GM18951 (cell line): Measurements from ENCODE around the gene GCN1.

Experiments
- POLR2A ChIP-seq: IDR thresholded peaks from 4 replicates; pipeline ENCODE4 v1.6.1; 2011; ENCODE audit warnings: mild to moderate bottlenecking; ENCODE audit not compliant: insufficient read length, insufficient read depth; ENCODE audit errors: extremely low read depth
- in situ Hi-C: fragments of 300-500 bp; cut with MboI; formaldehyde crosslinking; loops from one replicate; pipeline ENCODE4 v1.12.0; 2022; ENCODE audit warnings: low sequenced_read_pairs, mixed read lengths, inconsistent platforms; ENCODE audit not compliant: unreplicated experiment

Gene GCN1

DNA sequence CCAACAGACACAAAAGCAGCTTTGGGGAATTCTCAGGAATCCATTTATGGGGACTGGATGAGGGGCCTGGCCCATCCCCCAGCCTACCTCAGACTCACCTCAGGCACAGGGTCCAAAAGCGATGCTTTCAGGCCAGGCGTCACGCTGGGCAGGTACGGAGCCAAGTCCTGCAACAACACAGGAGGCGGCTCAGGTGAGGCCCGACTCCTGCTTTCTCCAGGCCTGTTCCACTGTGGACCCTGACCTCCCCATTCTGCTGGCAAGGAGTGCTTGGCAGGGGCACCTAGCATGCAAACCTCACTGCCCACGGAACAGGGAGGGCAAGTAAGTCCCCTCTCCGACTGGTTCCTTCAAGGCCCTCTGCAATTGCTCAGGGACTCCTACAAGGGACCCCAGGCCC lies 49.4 kb downstream of the GCN1 start:
- in situ Hi-C loops: no loop called here
- TF ChIP-seq POLR2A: no peak

- TF ChIP-seq POLR2A: no peak
- in situ Hi-C loops: no loop called here
These were observed 50.3 kb downstream of the GCN1 start for GRCh38 chr12:120144215-120144614.

- in situ Hi-C loops: no loop called here
- TF ChIP-seq POLR2A: no peak
These were observed 52.2 kb downstream of the GCN1 start for GRCh38 chr12:120142231-120142877.

- in situ Hi-C loops: no loop called here
- no peak for TF ChIP-seq POLR2A
These were observed 53.2 kb downstream of the GCN1 start for GRCh38 chr12:120141336-120141735.

- in situ Hi-C loops: no loop called here
- TF ChIP-seq POLR2A: no peak
These were observed 53.9 kb downstream of the GCN1 start for GRCh38 chr12:120140603-120141002.

- in situ Hi-C loops: no loop called here
- no peak for TF ChIP-seq POLR2A
These were observed 54.6 kb downstream of the GCN1 start for GRCh38 chr12:120139958-120140357.

- in situ Hi-C loops: no loop called here
These were observed 56.1 kb downstream of the GCN1 start for GRCh38 chr12:120138366-120138765.

DNA sequence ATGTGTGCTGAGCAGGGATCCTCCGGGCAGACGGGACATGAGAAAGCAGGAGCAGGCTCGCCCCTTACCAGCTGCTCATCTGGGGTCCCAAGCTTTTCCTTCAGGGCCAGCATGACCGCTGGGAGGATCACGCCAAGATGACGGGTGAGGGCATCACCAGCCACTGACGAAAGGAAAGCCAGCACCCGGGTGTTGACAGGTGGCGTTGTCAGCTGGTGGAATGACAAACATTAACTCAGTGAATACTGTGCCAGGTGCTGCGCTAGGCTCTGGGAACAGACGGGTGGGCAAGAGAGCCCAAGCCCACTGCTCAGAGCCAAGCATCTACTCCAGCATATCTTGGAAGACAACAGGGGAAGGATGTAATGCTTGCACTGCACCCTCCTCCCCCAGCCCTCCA lies 56.7 kb downstream of the GCN1 start:
- in situ Hi-C loops: no loop called here
- no peak for TF ChIP-seq POLR2A

More at GRCh38 chr12:120138366-120138765, 56.1 kb downstream of the GCN1 start:
- no peak for TF ChIP-seq POLR2A

- no peak for TF ChIP-seq POLR2A
- in situ Hi-C loops: no loop called here
These were observed 58.3 kb downstream of the GCN1 start for GRCh38 chr12:120136093-120136770.

DNA sequence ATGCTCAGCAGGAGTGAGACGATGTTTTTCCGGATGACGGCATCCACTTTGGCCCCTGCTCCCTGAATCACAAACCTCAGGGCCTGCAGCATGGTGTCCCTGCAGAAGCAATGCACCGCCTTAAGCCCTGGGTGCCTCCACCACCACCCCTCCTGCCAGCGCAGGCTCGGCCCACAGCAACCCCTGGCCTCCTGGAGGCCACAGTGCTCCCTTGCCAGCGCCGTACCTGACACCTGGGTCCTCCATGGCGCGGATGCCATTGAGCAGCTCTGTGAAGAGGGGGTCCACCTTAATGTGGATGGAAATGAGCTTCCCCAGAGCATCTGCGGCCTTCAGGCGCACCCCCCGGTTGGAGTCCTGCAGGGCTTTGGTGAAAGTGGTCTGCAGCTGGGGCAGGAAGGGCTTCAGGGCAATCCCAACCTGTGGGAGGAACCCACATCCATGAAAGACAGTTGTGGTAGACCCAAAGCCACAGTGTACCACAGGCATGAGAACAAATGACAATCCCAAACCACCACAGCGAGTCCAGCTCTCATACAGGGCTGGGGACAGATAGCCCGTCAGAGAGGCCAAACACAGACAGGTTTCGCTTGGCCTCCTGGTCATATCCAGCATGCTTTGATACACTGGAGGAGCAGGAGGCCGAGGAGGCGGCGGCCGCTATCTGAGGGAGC lies 60.1 kb downstream of the GCN1 start:
- in situ Hi-C loops: no loop called here
- no peak for TF ChIP-seq POLR2A

GRCh38 chr12:120132863-120133385 lies 61.6 kb downstream of the GCN1 start:
- in situ Hi-C loops: no loop called here

GRCh38 chr12:120132054-120132836 lies 62.3 kb downstream of the GCN1 start:
- TF ChIP-seq POLR2A: peak; percentile 19
- in situ Hi-C loops: no loop called here

More at GRCh38 chr12:120132863-120133385, 61.6 kb downstream of the GCN1 start:
- TF ChIP-seq POLR2A: peak; percentile 50

GRCh38 chr12:120131116-120131515 lies 63.4 kb downstream of the GCN1 start:
- in situ Hi-C loops: no loop called here

DNA sequence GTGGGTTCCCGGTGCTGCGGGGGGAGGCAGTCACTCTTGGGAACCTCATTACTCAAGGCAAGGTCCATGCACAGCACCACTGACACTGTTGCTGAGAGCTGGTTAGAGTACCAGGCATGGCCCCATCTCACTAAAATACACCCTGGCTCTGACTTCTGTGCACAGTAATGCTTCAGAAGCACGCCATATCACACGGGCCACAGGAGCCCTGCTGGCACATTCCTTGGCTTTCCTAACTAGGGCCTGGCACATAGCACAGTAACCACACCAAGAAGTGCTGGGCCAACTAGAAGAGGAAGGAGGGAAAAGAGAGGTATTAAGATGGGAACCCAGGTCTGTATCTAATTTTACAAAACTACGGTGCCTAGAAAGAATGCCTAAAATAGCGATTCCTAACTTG lies 64.5 kb downstream of the GCN1 start:
- TF ChIP-seq POLR2A: no peak
- in situ Hi-C loops: no loop called here

More at GRCh38 chr12:120131116-120131515, 63.4 kb downstream of the GCN1 start:
- no peak for TF ChIP-seq POLR2A
